ENCODE results near the gene CAP2. TPM values are rescaled to one million over a fixed set of nuclear protein-coding genes. Genes with fewer than 3 reads are reported as not detected.
A peak's percentile ranks its signal among the peaks of the same experiment; 100 is the strongest.

The CAP2 gene
- total RNA-seq: 10 to 100 TPM in 2 of 4 donors, 1 to 10 TPM in 2; 3.2 to 16.2 (median 10.6) TPM

GRCh38 chr6:17392978-17393891, at the start of gene CAP2:
TSS of gene CAP2 (plus strand) at chr6:17393595. CDS start at chr6:17421556, 27,961 bp downstream.
- peaks cover 4 to 5% of the 10 kb centered on the region in 2 donors for H3K4me1 ChIP-seq
- WGBS, 2 donors: 5 to 7% methylated on average over 22 to 34 of the region's 42 CpGs
- H3K36me3 ChIP-seq: no peaks in the 10 kb centered on the region
- peak; percentile 81 for DNase-seq
- peak within 1 kb of the TSS; percentile 90 to 95 (median 92) for H3K27ac ChIP-seq
- peak within 1 kb of the TSS; percentile 75 to 84 (median 81) for H3K4me3 ChIP-seq (replicated peaks in 1 of 3)
- intact Hi-C loops (cut with DNase I): loop anchor here (10.0 kb wide), 1 partner anchor 108 kb away; the partner anchor contains the start of gene RBM24
- H3K27me3 ChIP-seq: no peaks in the 10 kb centered on the region
- TF ChIP-seq CTCF (IDR thresholded peaks at IDR 0.05) (no peak), POLR2A (IDR thresholded peaks at IDR 0.05) (peak in 1 of 2 donors; percentile 55)
- H3K9me3 ChIP-seq: no peaks in the 10 kb centered on the region

GRCh38 chr6:17347012-17347411, 46.4 kb upstream of the CAP2 start:
- Histone ChIP-seq H3K9me3 (no peaks in the 10 kb centered on the region), H3K27me3 (no peaks in the 10 kb centered on the region), H3K4me1 (no peaks in the 10 kb centered on the region), H3K27ac (no peak overlapping the region), H3K36me3 (no peaks in the 10 kb centered on the region), H3K4me3 (replicated peaks in 1 of 3) (no peak overlapping the region)
- intact Hi-C loops (cut with DNase I): no loop called here
- TF ChIP-seq CTCF (IDR thresholded peaks at IDR 0.05) (no peak), POLR2A (IDR thresholded peaks at IDR 0.05) (no peak)
- DNase-seq: no peak
- 45 to 84% methylated on average over 2 of the region's 2 CpGs for WGBS, 2 donors

- Histone ChIP-seq H3K9me3 (no peaks in the 10 kb centered on the region), H3K27ac (no peak overlapping the region), H3K27me3 (no peaks in the 10 kb centered on the region), H3K4me1 (no peaks in the 10 kb centered on the region), H3K4me3 (replicated peaks in 1 of 3) (no peak overlapping the region), H3K36me3 (no peaks in the 10 kb centered on the region)
- no peak for DNase-seq
- WGBS, 2 donors: 95% methylated on average over 2 of the region's 2 CpGs
- intact Hi-C loops (cut with DNase I): no loop called here
- TF ChIP-seq POLR2A (IDR thresholded peaks at IDR 0.05) (no peak), CTCF (IDR thresholded peaks at IDR 0.05) (no peak)
Observed at GRCh38 chr6:17349427-17349826, 44.0 kb upstream of the CAP2 start.

GRCh38 chr6:17352302-17352701, 41.1 kb upstream of the CAP2 start:
- Histone ChIP-seq H3K27me3 (no peaks in the 10 kb centered on the region), H3K4me3 (replicated peaks in 1 of 3) (no peak overlapping the region), H3K27ac (no peak overlapping the region), H3K36me3 (no peaks in the 10 kb centered on the region), H3K4me1 (no peaks in the 10 kb centered on the region), H3K9me3 (no peaks in the 10 kb centered on the region)
- TF ChIP-seq POLR2A (IDR thresholded peaks at IDR 0.05) (no peak), CTCF (IDR thresholded peaks at IDR 0.05) (no peak)
- intact Hi-C loops (cut with DNase I): no loop called here
- DNase-seq: no peak

Data from thyroid gland (tissue), 4 donors.